Activated B cell treated with CpG ODN at 0.5 μM for 24 hours (primary cell): ENCODE data around the gene ABCC12. TPM values are rescaled to one million over a fixed set of nuclear protein-coding genes. Genes with fewer than 3 reads are reported as not detected.

ENCODE experiments used
- ATAC-seq: fragments of 200-7000 bp; cut with Tn5 transposase; one replicate; pipeline ENCODE4 v1.10.0; 2021; ENCODE audit warnings: low read depth, mild to moderate bottlenecking, moderate library complexity
- CTCF ChIA-PET: fragments of 350-600 bp; sonication (Branson Sonifier 250); formaldehyde crosslinking; loops from one replicate; lab custom pipeline; 2021; ENCODE audit warnings: antibody characterized with exemption; lab: Charles Lee
- POLR2A ChIA-PET: fragments of 350-600 bp; sonication (Branson Sonifier 250); formaldehyde crosslinking; loops from one replicate; lab custom pipeline; 2021; ENCODE audit warnings: antibody characterized with exemption; lab: Charles Lee
- DNase-seq: peaks from one replicate; pipeline ENCODE4 v3.0.0; 2022
- H3K27ac Mint-ChIP-seq: one replicate; pipeline ENCODE4 v1.8.0; 2020; ENCODE audit warnings: mixed read lengths
- H3K27me3 Mint-ChIP-seq: one replicate; pipeline ENCODE4 v1.8.0; 2021; ENCODE audit warnings: mixed read lengths
- H3K36me3 Mint-ChIP-seq: one replicate; pipeline ENCODE4 v1.8.0; 2021; ENCODE audit warnings: low read depth, mixed read lengths
- H3K4me1 Mint-ChIP-seq: one replicate; pipeline ENCODE4 v1.8.0; 2021; ENCODE audit warnings: mixed read lengths
- H3K4me3 Mint-ChIP-seq: one replicate; pipeline ENCODE4 v1.8.0; 2020; ENCODE audit warnings: mild to moderate bottlenecking, mixed read lengths
- H3K9me3 Mint-ChIP-seq: one replicate; pipeline ENCODE4 v1.8.0; 2020; ENCODE audit warnings: mixed read lengths
- CTCF ChIP-seq: fragments of 200-600 bp; IDR thresholded peaks from one replicate; pipeline ENCODE4 v1.8.0; 2022; ENCODE audit warnings: antibody characterized with exemption, mild to moderate bottlenecking
- intact Hi-C: fragments of 100-400 bp; cut with micrococcal nuclease; formaldehyde crosslinking; loops from one replicate; pipeline ENCODE4 v1.15.1; 2024
- total RNA-seq: library from RNA; stranded (reverse); gene quantifications from 2 replicates; pipeline ENCODE4 v1.2.3, GENCODE V29; 2022

The ABCC12 gene
- total RNA-seq, 1 donor from 2014 or later: not detected

GRCh38 chr16:48153774-48154173 is 2.0 kb downstream of the ABCC12 start:
- Mint-ChIP-seq H3K27me3 (peaks cover 25% of the 10 kb centered on the region), H3K4me1 (peaks cover 6% of the 10 kb centered on the region), H3K4me3 (no peak overlapping the region), H3K36me3 (no peaks in the 10 kb centered on the region), H3K9me3 (peaks cover 2% of the 10 kb centered on the region), H3K27ac (no peak overlapping the region)
- TF ChIP-seq CTCF: no peak
- DNase-seq (no peak), ATAC-seq (no peak)
- intact Hi-C loops: no loop called here
- CTCF ChIA-PET: no interaction called here
- POLR2A ChIA-PET: no interaction called here

GRCh38 chr16:48152226-48152625 is 3.6 kb downstream of the ABCC12 start:
- ChIA-PET POLR2A (no interaction called here), CTCF (interaction anchor here (0.9 to 1.1 kb wide), 2 partner anchors 13 to 1010 kb away, joined by 3 read pairs; no protein-coding TSS in a partner anchor)
- Mint-ChIP-seq H3K4me3 (no peak overlapping the region), H3K4me1 (no peaks in the 10 kb centered on the region), H3K27ac (no peak overlapping the region), H3K9me3 (peaks cover 5% of the 10 kb centered on the region), H3K36me3 (no peaks in the 10 kb centered on the region), H3K27me3 (peaks cover 27% of the 10 kb centered on the region)
- TF ChIP-seq CTCF: no peak
- DNase-seq (no peak), ATAC-seq (no peak)
- intact Hi-C loops: no loop called here

GRCh38 chr16:48150707-48151106 is 5.1 kb downstream of the ABCC12 start:
- ATAC-seq (no peak), DNase-seq (no peak)
- Mint-ChIP-seq H3K4me1 (no peaks in the 10 kb centered on the region), H3K36me3 (no peaks in the 10 kb centered on the region), H3K27ac (no peak overlapping the region), H3K27me3 (peaks cover 23% of the 10 kb centered on the region), H3K4me3 (no peak overlapping the region), H3K9me3 (peaks cover 5% of the 10 kb centered on the region)
- TF ChIP-seq CTCF: no peak
- CTCF ChIA-PET: interaction anchor here (0.9 kb wide), 1 partner anchor 14 kb away, joined by 3 read pairs; no protein-coding TSS in a partner anchor
- POLR2A ChIA-PET: no interaction called here
- intact Hi-C loops: no loop called here

- Mint-ChIP-seq H3K4me3 (no peak overlapping the region), H3K9me3 (peaks cover 7% of the 10 kb centered on the region), H3K36me3 (no peaks in the 10 kb centered on the region), H3K4me1 (no peaks in the 10 kb centered on the region), H3K27me3 (peaks cover 25% of the 10 kb centered on the region), H3K27ac (no peak overlapping the region)
- TF ChIP-seq CTCF: no peak
- intact Hi-C loops: no loop called here
- ATAC-seq: no peak
- CTCF ChIA-PET: no interaction called here
- POLR2A ChIA-PET: no interaction called here
- no peak for DNase-seq
Observed at GRCh38 chr16:48146710-48147109, 9.1 kb downstream of the ABCC12 start.

- H3K36me3 Mint-ChIP-seq: no peaks in the 10 kb centered on the region
- H3K27me3 Mint-ChIP-seq: peaks cover 23% of the 10 kb centered on the region
- H3K4me3 Mint-ChIP-seq: no peak overlapping the region
- intact Hi-C loops: no loop called here
- TF ChIP-seq CTCF: no peak
- DNase-seq (no peak), ATAC-seq (no peak)
- no peak overlapping the region for H3K27ac Mint-ChIP-seq
- ChIA-PET POLR2A (no interaction called here), CTCF (no interaction called here)
- H3K4me1 Mint-ChIP-seq: no peaks in the 10 kb centered on the region
- H3K9me3 Mint-ChIP-seq: peaks cover 7% of the 10 kb centered on the region
Observed at GRCh38 chr16:48146131-48146530, 9.7 kb downstream of the ABCC12 start.
